ENCODE results near the gene P4HB.
A peak's percentile ranks its signal among the peaks of the same experiment; 100 is the strongest.

P4HB gene

GRCh38 chr17:81865733-81866439, 5.6 kb upstream of the P4HB start:
- Mint-ChIP-seq H3K36me3 (peaks cover 92% of the 10 kb centered on the region), H3K4me3 (no peak overlapping the region), H3K9me3 (no peaks in the 10 kb centered on the region), H3K27ac (peak overlapping the region; percentile 96), H3K4me1 (peaks cover 75% of the 10 kb centered on the region)
- DNase-seq (ENCODE audit: low spot score in 2 of 2), result peak in 1 of 2 donors; percentile 59
- ATAC-seq, result no peak

- Mint-ChIP-seq H3K27ac (peak overlapping the region; percentile 96), H3K9me3 (no peaks in the 10 kb centered on the region), H3K4me3 (no peak overlapping the region), H3K36me3 (peaks cover 95% of the 10 kb centered on the region), H3K4me1 (peaks cover 77% of the 10 kb centered on the region)
- DNase-seq (ENCODE audit: low spot score in 2 of 2), result no peak
- ATAC-seq, result no peak
These were observed 5.0 kb upstream of the P4HB start for GRCh38 chr17:81865358-81865732.

GRCh38 chr17:81863833-81864768, 3.8 kb upstream of the P4HB start:
- Mint-ChIP-seq H3K27ac (peak overlapping the region; percentile 96), H3K9me3 (no peaks in the 10 kb centered on the region), H3K36me3 (peaks cover 94% of the 10 kb centered on the region), H3K4me3 (peak overlapping the region; percentile 87), H3K4me1 (peaks cover 71% of the 10 kb centered on the region)
- ATAC-seq, result no peak
- DNase-seq (ENCODE audit: low spot score in 2 of 2), result no peak

GRCh38 chr17:81863123-81863675, 2.9 kb upstream of the P4HB start:
- no peak for ATAC-seq
- Mint-ChIP-seq H3K4me3 (peak overlapping the region; percentile 87), H3K36me3 (peaks cover 94% of the 10 kb centered on the region), H3K4me1 (peaks cover 68% of the 10 kb centered on the region), H3K27ac (peak overlapping the region; percentile 96), H3K9me3 (no peaks in the 10 kb centered on the region)
- DNase-seq (ENCODE audit: low spot score in 2 of 2), result no peak

GRCh38 chr17:81860756-81861568, 627 bp upstream of the P4HB start:
- H3K4me1 Mint-ChIP-seq, result peaks cover 57% of the 10 kb centered on the region
- no peaks in the 10 kb centered on the region for H3K9me3 Mint-ChIP-seq

GRCh38 chr17:81858967-81859905, 1.1 kb downstream of the P4HB start:
- H3K4me1 Mint-ChIP-seq, result peaks cover 58% of the 10 kb centered on the region
- H3K4me3 Mint-ChIP-seq, result peak overlapping the region; percentile 87
- H3K27ac Mint-ChIP-seq, result peak overlapping the region; percentile 98
- DNase-seq (ENCODE audit: low spot score in 2 of 2), result no peak
- H3K36me3 Mint-ChIP-seq, result peaks cover 94% of the 10 kb centered on the region
- H3K9me3 Mint-ChIP-seq, result no peaks in the 10 kb centered on the region
- no peak for ATAC-seq

More at GRCh38 chr17:81860756-81861568, 627 bp upstream of the P4HB start:
- ATAC-seq, result peak; percentile 89
- H3K36me3 Mint-ChIP-seq, result peaks cover 94% of the 10 kb centered on the region
- DNase-seq (ENCODE audit: low spot score in 2 of 2), result peak; percentile 99 to 100
- H3K4me3 Mint-ChIP-seq, result peak overlapping the region; percentile 87
- H3K27ac Mint-ChIP-seq, result peak overlapping the region; percentile 98

- Mint-ChIP-seq H3K4me1 (peaks cover 56% of the 10 kb centered on the region), H3K4me3 (peak overlapping the region; percentile 87), H3K9me3 (no peaks in the 10 kb centered on the region), H3K27ac (peak overlapping the region; percentile 98), H3K36me3 (peaks cover 94% of the 10 kb centered on the region)
- ATAC-seq (no peak), DNase-seq (ENCODE audit: low spot score in 2 of 2) (no peak)
These were observed 2.0 kb downstream of the P4HB start for GRCh38 chr17:81858170-81858966.

GRCh38 chr17:81854974-81855774, 5.2 kb downstream of the P4HB start:
- Mint-ChIP-seq H3K4me3 (no peak overlapping the region), H3K27ac (no peak overlapping the region), H3K9me3 (no peaks in the 10 kb centered on the region), H3K4me1 (peaks cover 37% of the 10 kb centered on the region), H3K36me3 (peaks cover 99% of the 10 kb centered on the region)
- ATAC-seq, result no peak
- no peak for DNase-seq (ENCODE audit: low spot score in 2 of 2)

- peaks cover 17% of the 10 kb centered on the region for H3K4me1 Mint-ChIP-seq
- H3K27ac Mint-ChIP-seq, result peak overlapping the region; percentile 48
- DNase-seq (ENCODE audit: low spot score in 2 of 2), result no peak
- ATAC-seq, result no peak
- H3K4me3 Mint-ChIP-seq, result no peak overlapping the region
- H3K9me3 Mint-ChIP-seq, result no peaks in the 10 kb centered on the region
- H3K36me3 Mint-ChIP-seq, result peaks cover 100% of the 10 kb centered on the region
These were observed 8.1 kb downstream of the P4HB start for GRCh38 chr17:81852237-81852636.

GRCh38 chr17:81851423-81851822, 8.9 kb downstream of the P4HB start:
- no peak for DNase-seq (ENCODE audit: low spot score in 2 of 2)
- Mint-ChIP-seq H3K4me3 (no peak overlapping the region), H3K36me3 (peaks cover 100% of the 10 kb centered on the region), H3K4me1 (peaks cover 17% of the 10 kb centered on the region), H3K9me3 (no peaks in the 10 kb centered on the region), H3K27ac (peak overlapping the region; percentile 48)
- ATAC-seq, result no peak

GRCh38 chr17:81849457-81849856, 10.9 kb downstream of the P4HB start:
- H3K9me3 Mint-ChIP-seq, result no peaks in the 10 kb centered on the region
- DNase-seq (ENCODE audit: low spot score in 2 of 2) (no peak), ATAC-seq (no peak)
- H3K4me3 Mint-ChIP-seq, result no peak overlapping the region
- peaks cover 6% of the 10 kb centered on the region for H3K4me1 Mint-ChIP-seq
- H3K27ac Mint-ChIP-seq, result no peak overlapping the region
- H3K36me3 Mint-ChIP-seq, result peaks cover 100% of the 10 kb centered on the region

GRCh38 chr17:81846743-81847689, 13.3 kb downstream of the P4HB start:
- DNase-seq (ENCODE audit: low spot score in 2 of 2), result no peak
- peaks cover 100% of the 10 kb centered on the region for H3K36me3 Mint-ChIP-seq
- peak overlapping the region; percentile 10 for H3K27ac Mint-ChIP-seq
- H3K4me3 Mint-ChIP-seq, result no peak overlapping the region
- H3K9me3 Mint-ChIP-seq, result no peaks in the 10 kb centered on the region
- no peaks in the 10 kb centered on the region for H3K4me1 Mint-ChIP-seq
- ATAC-seq, result no peak

Data from stimulated activated effector memory CD8-positive, alpha-beta T cell treated with anti-CD3 and anti-CD28 coated beads, Interleukin-12 subunit alpha, Interleukin-12 subunit beta, amount 100 ng/mL, for 72 hours (primary cell).